Embryonic facial prominence (tissue), 1 donor: Measurements from ENCODE around the gene COL27A1.
"Not testable (repeated sequence)": the region's sequence is repeated elsewhere in the genome, so short reads cannot be mapped to it uniquely, and the experiment has no call there.

ENCODE experiments used
- DNase-seq: peaks from one replicate; pipeline ENCODE4 v3.0.0-alpha.2; 2016; ENCODE audit errors: extremely low spot score

Gene COL27A1

GRCh38 chr9:114322831-114323531, 167.6 kb downstream of the COL27A1 start, which contains the start of gene ORM1:
Gene ORM1, plus strand, starts transcription at chr9:114323098. Its CDS starts 36 bp downstream, at chr9:114323134.
- DNase-seq: not testable (repeated sequence)

GRCh38 chr9:114323849-114324248, 168.5 kb downstream of the COL27A1 start:
- DNase-seq: not testable (repeated sequence)

- no peak for DNase-seq
Observed at GRCh38 chr9:114324492-114324891, 169.2 kb downstream of the COL27A1 start.

- not testable (repeated sequence) for DNase-seq
Observed at GRCh38 chr9:114324965-114325364, 169.6 kb downstream of the COL27A1 start.

- not testable (repeated sequence) for DNase-seq
Observed at GRCh38 chr9:114325684-114326254, 170.4 kb downstream of the COL27A1 start.

- DNase-seq: no peak
Observed at GRCh38 chr9:114327749-114328148, 172.4 kb downstream of the COL27A1 start.

GRCh38 chr9:114328357-114328820, 173.1 kb downstream of the COL27A1 start:
- not testable (repeated sequence) for DNase-seq

GRCh38 chr9:114328937-114329624, 173.7 kb downstream of the COL27A1 start:
- not testable (repeated sequence) for DNase-seq

- not testable (repeated sequence) for DNase-seq
Observed at GRCh38 chr9:114329625-114330022, 174.3 kb downstream of the COL27A1 start, which contains the start of gene ORM2. Gene ORM2, plus strand, starts transcription at chr9:114329869. Its CDS starts 36 bp downstream, at chr9:114329905.

GRCh38 chr9:114330636-114331035, 175.3 kb downstream of the COL27A1 start:
- no peak for DNase-seq

GRCh38 chr9:114331229-114332195, 176.2 kb downstream of the COL27A1 start:
- not testable (repeated sequence) for DNase-seq

- not testable (repeated sequence) for DNase-seq
Observed at GRCh38 chr9:114332474-114333040, 177.2 kb downstream of the COL27A1 start.

GRCh38 chr9:114333718-114334117, 178.4 kb downstream of the COL27A1 start:
- not testable (repeated sequence) for DNase-seq

- DNase-seq: no peak
Observed at GRCh38 chr9:114334490-114334889, 179.2 kb downstream of the COL27A1 start.

- no peak for DNase-seq
Observed at GRCh38 chr9:114335745-114336144, 180.4 kb downstream of the COL27A1 start.

GRCh38 chr9:114336157-114336556, 180.8 kb downstream of the COL27A1 start:
- DNase-seq: no peak

- no peak for DNase-seq
Observed at GRCh38 chr9:114336699-114337395, 181.5 kb downstream of the COL27A1 start.

GRCh38 chr9:114338187-114338586, 182.8 kb downstream of the COL27A1 start:
- no peak for DNase-seq

GRCh38 chr9:114339130-114339908, 184.0 kb downstream of the COL27A1 start:
- no peak for DNase-seq
